Occipital lobe (tissue), 2 donors: ENCODE data around the gene CDC25C. TPM values are rescaled to one million over a fixed set of nuclear protein-coding genes. Genes with fewer than 3 reads are reported as not detected.
A peak's percentile ranks its signal among the peaks of the same experiment; 100 is the strongest.

Experiments used
- DNase-seq: peaks from one replicate; lab custom pipeline; 2025; lab: John Stamatoyannopoulos, UW
- total RNA-seq: library from RNA; depleted of rRNA; stranded (reverse); fragments of >200 nt; gene quantifications from one replicate; pipeline ENCODE4 v1.2.3, GENCODE V29; 2014

The CDC25C gene
- 2.3 TPM for total RNA-seq

- peak; percentile 97 for DNase-seq
Observed at GRCh38 chr5:138331449-138332368, at the start of gene CDC25C. Gene CDC25C (minus strand): TSS chr5:138331804. CDS start chr5:138331180, 624 bp downstream.

DNA sequence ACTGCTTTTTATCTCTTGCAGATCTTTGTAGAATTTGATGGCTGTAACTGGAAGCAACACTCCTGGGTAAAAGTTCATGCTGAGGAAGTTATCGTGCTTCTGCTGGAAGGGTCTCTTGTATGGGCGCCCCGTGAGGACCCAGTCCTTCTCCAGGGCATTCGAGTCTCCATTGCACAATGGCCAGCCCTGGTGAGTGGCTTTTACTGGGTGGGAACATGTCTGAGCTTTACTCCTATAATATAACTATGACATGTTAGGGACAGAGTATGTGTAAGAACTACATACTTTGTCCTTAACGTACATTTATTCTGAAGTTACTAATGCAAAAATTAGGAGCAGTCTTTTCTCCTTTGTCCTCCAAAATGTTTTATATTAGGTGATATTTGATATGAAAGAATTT lies 41.0 kb upstream of the CDC25C start:
- no peak for DNase-seq

- no peak for DNase-seq
Observed at GRCh38 chr5:138372225-138372624, 40.6 kb upstream of the CDC25C start.

DNA sequence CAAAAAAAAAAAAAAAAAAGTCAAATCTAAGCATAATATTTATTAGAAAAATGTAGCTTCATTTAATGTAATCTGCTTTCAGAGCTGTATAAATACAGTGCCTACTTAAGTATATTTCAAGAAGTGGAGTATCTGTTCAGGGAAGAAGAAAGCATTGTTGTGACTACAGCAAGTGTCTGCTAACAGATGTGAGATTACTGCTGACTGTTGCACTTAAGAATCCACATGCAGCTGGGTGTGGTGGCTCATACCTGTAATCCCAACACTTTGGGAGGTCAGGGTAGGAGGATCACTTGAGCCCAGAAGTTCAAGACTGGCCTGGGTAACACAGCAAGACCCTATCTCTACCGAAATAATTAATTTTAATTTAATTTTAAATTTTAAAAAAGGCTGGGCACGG lies 39.9 kb upstream of the CDC25C start:
- DNase-seq = no peak

DNA sequence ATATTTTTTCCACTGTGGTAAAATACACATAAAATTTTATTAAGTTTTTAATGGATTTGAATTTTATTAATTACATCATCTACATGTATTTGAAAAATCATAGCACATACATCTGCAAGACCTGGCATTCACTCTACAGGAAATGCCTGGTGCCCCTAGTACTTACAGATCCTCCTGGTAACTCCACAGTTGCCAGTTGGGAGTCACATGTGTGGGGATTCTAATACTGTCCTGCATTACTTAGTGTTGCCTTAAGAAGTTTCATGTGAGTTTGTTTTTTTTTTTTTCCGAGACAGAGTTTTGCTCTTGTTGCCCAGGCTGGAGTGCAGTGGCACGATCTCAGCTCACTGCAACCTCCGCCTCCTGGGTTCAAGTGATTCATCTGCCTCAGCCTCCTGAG lies 38.9 kb upstream of the CDC25C start:
- no peak for DNase-seq

DNA sequence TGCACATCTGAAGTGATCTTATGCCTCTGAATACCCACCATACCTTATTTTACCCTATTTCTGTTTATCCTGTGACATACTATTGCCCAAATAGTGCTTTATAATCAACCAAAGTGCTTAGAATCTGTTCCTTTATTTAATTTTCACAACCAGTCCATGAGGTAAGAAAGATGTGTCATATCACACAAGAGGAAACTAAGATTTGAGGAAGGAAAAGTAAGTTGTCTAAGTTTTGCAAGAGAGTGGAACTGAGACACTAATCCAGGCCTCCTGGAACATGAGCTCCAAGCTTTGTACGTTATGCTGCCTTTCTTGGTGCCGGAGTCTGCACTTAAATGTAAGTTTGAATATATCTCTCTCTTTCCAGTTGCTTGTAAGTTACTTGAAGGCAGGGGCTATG lies 38.1 kb upstream of the CDC25C start:
- no peak for DNase-seq

DNA sequence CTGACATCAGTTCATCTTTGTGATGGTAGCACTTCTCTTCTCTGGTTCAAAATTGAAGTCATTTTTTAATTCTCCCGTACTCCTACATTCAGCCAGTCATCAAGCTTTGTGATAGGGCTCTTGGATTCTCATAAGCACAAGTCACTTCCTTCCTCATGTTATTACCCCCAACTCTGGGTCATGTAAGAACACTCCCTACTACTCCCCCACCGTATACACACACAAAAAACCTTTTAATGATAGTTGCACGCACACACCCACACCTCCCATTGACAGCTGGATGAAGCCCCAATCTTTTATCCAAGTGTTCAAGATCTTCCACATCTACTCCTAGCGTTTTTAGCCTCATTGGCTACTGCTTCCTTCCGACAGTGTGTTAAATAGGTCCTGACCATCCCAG lies 37.7 kb upstream of the CDC25C start:
- no peak for DNase-seq

- DNase-seq = no peak
Observed at GRCh38 chr5:138366632-138367382, 35.2 kb upstream of the CDC25C start.

DNA sequence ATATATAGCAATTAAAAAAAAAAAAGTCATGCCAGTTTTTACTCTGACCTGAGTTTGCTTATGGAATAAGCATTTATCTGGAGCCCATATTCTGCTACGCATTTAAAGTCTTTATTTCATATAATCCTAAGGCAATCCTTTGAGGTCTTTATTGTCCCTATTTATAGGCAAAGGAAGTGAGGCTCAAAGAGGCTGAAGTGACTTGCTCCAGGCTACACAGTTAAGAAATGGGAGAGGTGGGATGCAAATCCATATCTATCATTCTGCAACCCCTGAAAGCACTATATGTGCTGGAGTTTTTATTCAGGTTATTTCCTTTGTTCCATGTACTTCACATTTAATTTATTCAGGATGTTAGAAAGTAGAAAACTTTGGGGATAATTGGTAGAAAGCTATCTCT lies 33.0 kb upstream of the CDC25C start:
- DNase-seq = no peak

DNA sequence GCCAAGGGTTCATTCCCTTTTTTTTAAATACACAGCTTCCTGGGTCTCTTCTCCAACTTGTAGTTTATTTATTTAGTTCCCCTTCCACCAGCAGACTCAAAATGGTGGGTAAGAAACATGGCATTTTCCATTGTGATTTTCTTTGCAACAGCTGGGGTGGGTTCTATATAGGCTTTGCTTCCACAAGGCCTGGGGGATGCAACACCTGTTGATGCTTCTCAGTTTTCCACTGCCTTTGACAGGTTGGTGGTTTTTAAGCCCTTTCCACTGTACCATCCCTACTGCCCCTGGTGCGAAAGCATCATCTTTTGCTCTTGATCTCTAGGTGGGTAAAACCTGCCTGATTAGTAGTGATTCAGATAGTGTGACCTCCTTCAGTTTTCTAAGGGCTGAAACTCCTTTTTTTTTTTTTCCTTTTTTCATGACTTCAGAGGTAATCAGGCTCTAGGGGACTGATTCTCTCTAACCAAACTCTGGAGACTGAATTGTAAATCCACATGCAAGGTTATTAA lies 29.4 kb upstream of the CDC25C start:
- no peak for DNase-seq

GRCh38 chr5:138359621-138360020 lies 28.0 kb upstream of the CDC25C start:
- no peak for DNase-seq

DNA sequence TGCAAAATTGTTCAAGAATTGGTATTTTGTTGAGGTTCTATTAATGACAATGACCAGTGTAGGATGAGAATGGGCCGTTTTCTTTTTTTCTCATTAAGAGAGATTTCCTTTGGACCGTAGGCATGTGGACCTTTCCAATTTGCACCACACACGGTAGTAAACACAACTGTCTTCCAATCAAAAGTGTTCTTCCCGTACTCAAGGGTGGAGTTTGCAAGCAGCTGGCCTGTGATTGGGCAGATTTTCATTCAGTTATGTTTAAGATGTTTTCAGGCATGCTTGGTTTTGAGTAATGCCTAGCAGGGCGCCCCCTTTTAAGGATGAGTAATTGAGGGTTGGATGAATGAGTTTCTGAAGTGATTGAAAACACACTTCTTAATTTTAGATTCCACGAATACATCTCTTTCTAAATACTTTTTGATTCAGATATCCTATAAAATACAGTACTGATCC lies 23.3 kb upstream of the CDC25C start:
- DNase-seq = peak; percentile 9

DNA sequence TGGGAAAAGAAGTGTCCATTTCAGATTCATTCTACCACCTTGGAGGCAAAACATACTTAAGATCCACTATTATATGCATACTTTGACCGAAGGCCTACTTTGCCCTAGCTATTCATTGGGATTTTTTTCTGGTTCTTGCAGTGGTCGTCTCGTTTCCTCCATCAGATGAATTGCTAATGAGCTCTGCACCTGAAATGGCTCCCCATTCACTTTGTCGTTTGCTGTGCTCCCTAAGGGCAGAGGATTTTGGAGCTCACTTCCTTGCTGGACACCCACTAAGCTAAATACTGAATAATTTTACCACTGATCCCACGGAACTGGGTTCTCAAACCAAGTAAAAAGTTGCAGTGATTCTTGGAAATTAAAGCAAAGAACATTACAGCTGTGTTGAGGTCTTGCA lies 22.8 kb upstream of the CDC25C start:
- no peak for DNase-seq

DNA sequence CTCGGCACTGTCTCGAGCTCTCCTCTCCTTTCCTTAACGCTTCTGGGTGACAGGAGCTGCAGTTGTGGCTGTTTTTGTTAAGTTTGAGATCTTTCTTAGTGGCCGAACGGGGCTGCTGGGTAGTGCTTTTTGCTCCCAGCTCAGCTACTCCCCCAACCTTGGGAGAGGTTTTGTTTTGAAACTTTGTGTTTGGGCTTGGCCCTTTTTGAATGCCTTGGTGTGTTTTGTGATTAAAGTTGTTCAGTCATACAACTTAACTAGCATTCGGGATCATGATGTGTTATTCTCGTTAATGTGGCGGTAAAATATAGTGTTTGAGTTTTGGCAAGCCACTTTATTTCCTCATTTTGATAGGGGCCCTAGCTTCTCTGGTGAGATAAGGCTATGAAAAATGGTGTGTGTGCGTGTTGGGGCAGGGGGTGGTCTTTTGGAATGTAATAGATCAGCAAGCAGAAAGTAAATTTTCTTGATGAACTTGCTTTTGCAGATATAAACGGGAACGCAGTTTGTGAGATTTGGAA lies 22.0 kb upstream of the CDC25C start:
- no peak for DNase-seq

- peak; percentile 49 for DNase-seq
Observed at GRCh38 chr5:138352722-138353559, 21.3 kb upstream of the CDC25C start.

DNA sequence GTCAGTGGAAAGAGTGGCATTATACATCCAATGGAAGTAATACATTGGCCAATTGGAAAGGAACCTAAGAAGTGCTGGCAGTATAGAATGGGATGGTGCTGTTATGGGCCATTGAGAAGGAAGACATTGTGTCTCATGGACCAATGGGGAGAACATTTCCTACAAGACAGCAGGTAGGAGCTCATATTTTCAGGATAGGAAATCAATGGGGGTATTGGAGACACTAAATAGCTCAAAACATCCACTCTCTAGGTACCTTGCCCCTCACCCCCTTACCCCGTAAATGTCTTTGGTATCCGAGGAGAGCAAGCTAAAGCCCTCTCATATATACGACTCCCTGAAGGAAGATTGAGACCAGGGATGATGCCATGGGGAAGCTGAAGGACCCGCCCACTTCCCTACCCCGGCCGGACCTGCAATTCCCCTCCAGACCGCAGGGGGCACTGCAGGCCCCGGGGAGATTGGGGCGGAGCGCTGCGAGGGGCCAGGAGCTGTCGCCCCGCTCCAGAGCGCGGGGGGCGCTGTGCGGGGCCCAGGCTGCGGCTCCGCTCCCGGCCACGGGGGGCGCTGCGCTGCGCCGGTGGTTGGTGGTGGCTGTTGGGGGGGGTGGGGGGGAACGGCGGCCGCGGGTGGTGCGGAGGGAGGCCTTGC lies 20.6 kb upstream of the CDC25C start, which contains the start of gene KDM3B:
KDM3B (plus strand) TSS at position 615 of the 651 bp plus-strand sequence. CDS start 111 bp downstream, outside the sequence.
- DNase-seq = peak; percentile 69

- no peak for DNase-seq
Observed at GRCh38 chr5:138351517-138351916, 19.9 kb upstream of the CDC25C start.

GRCh38 chr5:138351056-138351455 lies 19.5 kb upstream of the CDC25C start:
- DNase-seq = no peak

GRCh38 chr5:138350563-138350890 lies 18.9 kb upstream of the CDC25C start:
- DNase-seq = no peak

DNA sequence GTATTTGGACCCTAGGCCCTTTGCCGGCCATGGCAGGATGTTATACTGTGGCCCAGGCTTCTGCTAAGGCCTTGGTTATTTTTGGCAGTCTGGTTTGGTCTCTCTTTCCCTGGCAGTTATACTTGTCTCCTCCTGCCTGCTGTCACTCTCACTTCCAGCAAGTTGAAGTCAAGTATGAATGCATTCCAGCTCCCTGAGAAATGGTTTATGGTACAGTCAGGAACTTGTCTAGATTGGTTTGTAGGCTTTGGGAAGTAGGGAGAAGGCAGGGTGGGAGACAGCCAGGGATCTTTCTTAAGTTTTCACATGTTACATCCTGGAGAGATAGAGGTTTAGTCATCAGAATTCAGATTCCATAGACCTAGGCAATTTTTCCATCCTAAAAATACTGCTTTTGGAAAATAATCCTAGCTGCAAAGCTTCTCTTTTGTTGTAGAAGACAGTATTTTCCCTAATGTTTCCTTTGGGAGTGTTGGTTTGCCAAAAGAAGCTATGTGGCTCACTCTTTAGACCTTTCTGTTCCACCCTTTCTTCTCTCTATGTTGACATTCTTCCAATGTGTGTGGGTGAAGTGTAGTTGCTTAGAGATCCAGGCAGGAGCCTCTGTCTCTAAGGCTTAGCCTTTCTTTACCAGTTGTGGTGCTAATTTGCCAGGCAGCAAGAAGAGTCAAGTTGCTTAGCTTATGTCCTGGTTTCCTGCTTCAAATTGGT lies 18.4 kb upstream of the CDC25C start:
- DNase-seq = no peak
